GM23338 (cell line): Measurements from ENCODE around the gene FAM20A. TPM values are rescaled to one million over a fixed set of nuclear protein-coding genes. Genes with fewer than 3 reads are reported as not detected.

Experiments
- ATAC-seq: fragments of 200-7000 bp; cut with Tn5 transposase; 3 replicates; pipeline ENCODE4 v1.9.1; 2020
- DNase-seq: peaks from one replicate; pipeline ENCODE4 v3.0.0-alpha.2; 2015; ENCODE audit warnings: low spot score
- H2AFZ ChIP-seq: fragments of 200-600 bp; sonication (generic); 2 replicates; pipeline ENCODE4 v1.8.0; 2016; ENCODE audit warnings: antibody characterized with exemption, mild to moderate bottlenecking, moderate library complexity
- H3F3A ChIP-seq: fragments of 200-600 bp; sonication (generic); replicated peaks from 2 replicates; pipeline ENCODE4 v1.8.0; 2017; ENCODE audit warnings: antibody characterized with exemption, mixed run types, low read depth
- H3K27ac ChIP-seq: fragments of 200-600 bp; sonication (generic); 2 replicates; pipeline ENCODE4 v1.6.1; 2016; ENCODE audit warnings: low read depth
- H3K27me3 ChIP-seq: fragments of 200-600 bp; sonication (generic); 2 replicates; pipeline ENCODE4 v1.8.0; 2016; ENCODE audit warnings: mild to moderate bottlenecking, mixed run types, moderate library complexity; ENCODE audit not compliant: insufficient read depth
- H3K36me3 ChIP-seq: fragments of 200-600 bp; sonication (generic); 2 replicates; pipeline ENCODE4 v1.8.0; 2016; ENCODE audit warnings: mild to moderate bottlenecking; ENCODE audit not compliant: insufficient read depth
- H3K4me1 ChIP-seq: fragments of 200-600 bp; sonication (generic); 2 replicates; pipeline ENCODE4 v1.8.0; 2016; ENCODE audit warnings: mild to moderate bottlenecking, moderate library complexity; ENCODE audit not compliant: insufficient read depth
- H3K4me2 ChIP-seq: fragments of 200-600 bp; sonication (generic); 2 replicates; pipeline ENCODE4 v1.7.1; 2017; ENCODE audit warnings: mixed run types
- H3K4me3 ChIP-seq: fragments of 200-600 bp; sonication (generic); 2 replicates; pipeline ENCODE4 v1.6.1; 2016; ENCODE audit warnings: mixed run types
- H3K79me2 ChIP-seq: fragments of 200-600 bp; sonication (generic); replicated peaks from 2 replicates; pipeline ENCODE4 v1.8.0; 2017; ENCODE audit warnings: mild to moderate bottlenecking; ENCODE audit not compliant: insufficient read depth
- H3K9me2 ChIP-seq: fragments of 200-600 bp; sonication (generic); 2 replicates; pipeline ENCODE4 v1.8.0; 2017; ENCODE audit not compliant: insufficient read depth
- H4K20me1 ChIP-seq: fragments of 200-600 bp; sonication (generic); replicated peaks from 2 replicates; pipeline ENCODE4 v1.8.0; 2017; ENCODE audit warnings: mild to moderate bottlenecking; ENCODE audit not compliant: insufficient read depth
- H3K27ac Mint-ChIP-seq: 2 replicates; pipeline ENCODE4 v1.8.0; 2020; ENCODE audit warnings: inconsistent platforms, mild to moderate bottlenecking, moderate library complexity, mixed read lengths
- H3K27me3 Mint-ChIP-seq: 3 replicates; pipeline ENCODE4 v1.8.0; 2022; ENCODE audit warnings: low read depth, mild to moderate bottlenecking, moderate library complexity, mixed read lengths, inconsistent platforms; ENCODE audit not compliant: insufficient read depth, poor library complexity
- H3K36me3 Mint-ChIP-seq: 3 replicates; pipeline ENCODE4 v1.8.0; 2021; ENCODE audit warnings: low read depth, mild to moderate bottlenecking, inconsistent platforms, moderate library complexity, mixed read lengths
- H3K4me1 Mint-ChIP-seq: 3 replicates; pipeline ENCODE4 v1.8.0; 2020; ENCODE audit warnings: mild to moderate bottlenecking, inconsistent platforms, mixed read lengths
- H3K4me3 Mint-ChIP-seq: 3 replicates; pipeline ENCODE4 v1.8.0; 2021; ENCODE audit warnings: moderate library complexity, mild to moderate bottlenecking, inconsistent platforms, mixed read lengths
- H3K9me3 Mint-ChIP-seq: 3 replicates; pipeline ENCODE4 v1.8.0; 2020; ENCODE audit warnings: moderate library complexity, mild to moderate bottlenecking, inconsistent platforms, mixed read lengths
- CREB1 ChIP-seq: fragments of 250-450 bp; sonication (Bioruptor Pico); IDR thresholded peaks from 2 replicates; pipeline ENCODE4 v1.5.0; 2020; ENCODE audit warnings: low read depth, mild to moderate bottlenecking, moderate library complexity
- EZH2 ChIP-seq: fragments of 200-600 bp; sonication (generic); IDR thresholded peaks from one replicate; pipeline ENCODE4 v1.8.0; 2017; ENCODE audit warnings: antibody characterized with exemption, mild to moderate bottlenecking, low read depth; ENCODE audit not compliant: unreplicated experiment
- EZH2phosphoT487 ChIP-seq: fragments of 200-600 bp; sonication (generic); IDR thresholded peaks from one replicate; pipeline ENCODE4 v1.8.1; 2018; ENCODE audit warnings: antibody characterized with exemption; ENCODE audit not compliant: unreplicated experiment
- JUNB ChIP-seq: IDR thresholded peaks from one replicate; pipeline ENCODE4 v1.6.1; 2016; ENCODE audit warnings: antibody characterized with exemption; ENCODE audit not compliant: unreplicated experiment
- NANOG ChIP-seq: IDR thresholded peaks from 2 replicates; pipeline ENCODE4 v1.6.1; 2016; ENCODE audit warnings: antibody characterized with exemption, borderline replicate concordance
- POLR2AphosphoS5 ChIP-seq: IDR thresholded peaks from 2 replicates; pipeline ENCODE4 v1.6.1; 2016; ENCODE audit warnings: antibody characterized with exemption, low read depth
- STAT1 ChIP-seq: IDR thresholded peaks from one replicate; pipeline ENCODE4 v1.6.1; 2016; ENCODE audit warnings: antibody characterized with exemption; ENCODE audit not compliant: unreplicated experiment
- ZNF114 ChIP-seq: fragments of 250-450 bp; sonication (Bioruptor Pico); IDR thresholded peaks from 2 replicates; pipeline ENCODE4 v1.5.0; 2020; ENCODE audit warnings: mild to moderate bottlenecking, moderate library complexity
- ZNF331 ChIP-seq: fragments of 250-450 bp; sonication (Bioruptor Pico); IDR thresholded peaks from 2 replicates; pipeline ENCODE4 v1.5.0; 2020; ENCODE audit warnings: low read depth, mild to moderate bottlenecking, moderate library complexity
- polyA plus RNA-seq: library from polyadenylated mRNA; unstranded; fragments of >200 nt; fragmentation: Nextera tagmentation; extraction: Ambion mirVana; gene quantifications from 2 replicates; pipeline ENCODE4 v1.2.1, GENCODE V29; 2016
- total RNA-seq: library from RNA; depleted of rRNA; stranded (reverse); fragments of >200 nt; shearing (Covaris generic); gene quantifications from 2 replicates; pipeline ENCODE4 v1.2.3, GENCODE V29; 2014
- TF ChIP-seq, protein P1 (sequence below), 2 experiments: fragments of 200-600 bp in 1 of 2; sonication (generic) in 1 of 2; conservative IDR thresholded peaks; 2 replicates each; pipeline versions ENCODE4 v1.5.1 to v1.6.1; 2016 to 2017; ENCODE audit warnings: antibody characterized with exemption in 2 of 2, low read depth in 2 of 2, mild to moderate bottlenecking in 2 of 2, moderate library complexity in 1 of 2
- TF ChIP-seq, protein P2 (sequence below): IDR thresholded peaks from one replicate; pipeline ENCODE4 v1.6.1; 2018; ENCODE audit warnings: antibody characterized with exemption; ENCODE audit not compliant: unreplicated experiment

Gene FAM20A
- total and polyA plus RNA-seq, 2 experiments from 2014 or later, result 1.3 to 1.6 TPM

DNA sequence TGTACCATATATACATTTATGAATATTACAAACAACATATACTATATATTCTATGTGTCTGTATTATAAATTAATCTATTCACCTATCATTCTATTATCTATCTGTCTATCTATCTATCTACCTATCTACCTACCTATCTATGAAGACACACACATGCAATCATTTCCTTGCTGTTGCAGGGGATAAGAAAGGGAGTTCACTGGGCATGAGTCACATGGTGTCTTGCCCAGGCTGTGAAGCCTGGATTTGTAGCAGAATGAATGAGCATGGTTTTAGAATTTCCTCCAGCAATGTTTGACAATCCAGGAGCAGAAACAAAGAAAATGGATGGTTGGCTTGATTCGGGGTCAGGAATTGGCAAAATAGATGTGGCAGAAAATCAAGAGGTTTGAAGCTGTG lies 23.2 kb upstream of the FAM20A start (continued):
- TF ChIP-seq EZH2phosphoT487, result no peak
- no peak for TF ChIP-seq EZH2
- TF ChIP-seq, protein P1, sequence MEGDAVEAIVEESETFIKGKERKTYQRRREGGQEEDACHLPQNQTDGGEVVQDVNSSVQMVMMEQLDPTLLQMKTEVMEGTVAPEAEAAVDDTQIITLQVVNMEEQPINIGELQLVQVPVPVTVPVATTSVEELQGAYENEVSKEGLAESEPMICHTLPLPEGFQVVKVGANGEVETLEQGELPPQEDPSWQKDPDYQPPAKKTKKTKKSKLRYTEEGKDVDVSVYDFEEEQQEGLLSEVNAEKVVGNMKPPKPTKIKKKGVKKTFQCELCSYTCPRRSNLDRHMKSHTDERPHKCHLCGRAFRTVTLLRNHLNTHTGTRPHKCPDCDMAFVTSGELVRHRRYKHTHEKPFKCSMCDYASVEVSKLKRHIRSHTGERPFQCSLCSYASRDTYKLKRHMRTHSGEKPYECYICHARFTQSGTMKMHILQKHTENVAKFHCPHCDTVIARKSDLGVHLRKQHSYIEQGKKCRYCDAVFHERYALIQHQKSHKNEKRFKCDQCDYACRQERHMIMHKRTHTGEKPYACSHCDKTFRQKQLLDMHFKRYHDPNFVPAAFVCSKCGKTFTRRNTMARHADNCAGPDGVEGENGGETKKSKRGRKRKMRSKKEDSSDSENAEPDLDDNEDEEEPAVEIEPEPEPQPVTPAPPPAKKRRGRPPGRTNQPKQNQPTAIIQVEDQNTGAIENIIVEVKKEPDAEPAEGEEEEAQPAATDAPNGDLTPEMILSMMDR (conservative IDR thresholded peaks at IDR 0.05; ENCODE audit: low read depth in 2 of 2), result no peak
- no peak for TF ChIP-seq POLR2AphosphoS5
- no peak for TF ChIP-seq STAT1
- no peak for TF ChIP-seq ZNF114 (CRISPR knock-in tag)
- TF ChIP-seq JUNB, result no peak
- TF ChIP-seq, protein P2, sequence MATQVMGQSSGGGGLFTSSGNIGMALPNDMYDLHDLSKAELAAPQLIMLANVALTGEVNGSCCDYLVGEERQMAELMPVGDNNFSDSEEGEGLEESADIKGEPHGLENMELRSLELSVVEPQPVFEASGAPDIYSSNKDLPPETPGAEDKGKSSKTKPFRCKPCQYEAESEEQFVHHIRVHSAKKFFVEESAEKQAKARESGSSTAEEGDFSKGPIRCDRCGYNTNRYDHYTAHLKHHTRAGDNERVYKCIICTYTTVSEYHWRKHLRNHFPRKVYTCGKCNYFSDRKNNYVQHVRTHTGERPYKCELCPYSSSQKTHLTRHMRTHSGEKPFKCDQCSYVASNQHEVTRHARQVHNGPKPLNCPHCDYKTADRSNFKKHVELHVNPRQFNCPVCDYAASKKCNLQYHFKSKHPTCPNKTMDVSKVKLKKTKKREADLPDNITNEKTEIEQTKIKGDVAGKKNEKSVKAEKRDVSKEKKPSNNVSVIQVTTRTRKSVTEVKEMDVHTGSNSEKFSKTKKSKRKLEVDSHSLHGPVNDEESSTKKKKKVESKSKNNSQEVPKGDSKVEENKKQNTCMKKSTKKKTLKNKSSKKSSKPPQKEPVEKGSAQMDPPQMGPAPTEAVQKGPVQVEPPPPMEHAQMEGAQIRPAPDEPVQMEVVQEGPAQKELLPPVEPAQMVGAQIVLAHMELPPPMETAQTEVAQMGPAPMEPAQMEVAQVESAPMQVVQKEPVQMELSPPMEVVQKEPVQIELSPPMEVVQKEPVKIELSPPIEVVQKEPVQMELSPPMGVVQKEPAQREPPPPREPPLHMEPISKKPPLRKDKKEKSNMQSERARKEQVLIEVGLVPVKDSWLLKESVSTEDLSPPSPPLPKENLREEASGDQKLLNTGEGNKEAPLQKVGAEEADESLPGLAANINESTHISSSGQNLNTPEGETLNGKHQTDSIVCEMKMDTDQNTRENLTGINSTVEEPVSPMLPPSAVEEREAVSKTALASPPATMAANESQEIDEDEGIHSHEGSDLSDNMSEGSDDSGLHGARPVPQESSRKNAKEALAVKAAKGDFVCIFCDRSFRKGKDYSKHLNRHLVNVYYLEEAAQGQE, result no peak
- no peak for TF ChIP-seq NANOG
- TF ChIP-seq ZNF331, result no peak
- no peak for TF ChIP-seq CREB1 (CRISPR knock-in tag)

GRCh38 chr17:68623811-68624210 lies 22.6 kb upstream of the FAM20A start:
- no peak overlapping the region for H3K4me3 ChIP-seq
- H3K27me3 Mint-ChIP-seq, result no peaks in the 10 kb centered on the region
- peaks cover 4% of the 10 kb centered on the region for H3K4me1 Mint-ChIP-seq
- no peak overlapping the region for H2AFZ ChIP-seq
- no peaks in the 10 kb centered on the region for H3K79me2 ChIP-seq
- no peak for TF ChIP-seq CREB1 (CRISPR knock-in tag)
- TF ChIP-seq, protein P2, result no peak
- no peak for DNase-seq
- no peak overlapping the region for H3K4me3 Mint-ChIP-seq
- no peaks in the 10 kb centered on the region for H3K36me3 Mint-ChIP-seq
- H3K9me3 Mint-ChIP-seq, result no peaks in the 10 kb centered on the region
- no peak for ATAC-seq
- H3F3A ChIP-seq, result no peaks in the 10 kb centered on the region
- H3K4me2 ChIP-seq, result no peak overlapping the region
- no peaks in the 10 kb centered on the region for H3K27me3 ChIP-seq
- H3K9me2 ChIP-seq, result no peaks in the 10 kb centered on the region; the same call in 1 of the 2 replicates
- no peak overlapping the region for H3K27ac Mint-ChIP-seq
- no peaks in the 10 kb centered on the region for H3K36me3 ChIP-seq
- H3K27ac ChIP-seq, result no peak overlapping the region
- no peaks in the 10 kb centered on the region for H4K20me1 ChIP-seq
- no peaks in the 10 kb centered on the region for H3K4me1 ChIP-seq
